SK-N-SH treated with all-trans-retinoic acid at 6 μM for 48 hours (cell line): Measurements from ENCODE around the gene RALGPS1.

ENCODE experiments used
- ATAC-seq: fragments of 200-7000 bp; cut with Tn5 transposase; 3 replicates; pipeline ENCODE4 v1.9.1; 2020; ENCODE audit warnings: mild to moderate bottlenecking, moderate library complexity
- ARNTL ChIP-seq: fragments of 450-650 bp; formaldehyde crosslinking; IDR thresholded peaks from 2 replicates; pipeline ENCODE4 v1.5.0; 2020; ENCODE audit warnings: low read depth, mild to moderate bottlenecking, moderate library complexity, borderline replicate concordance
- BACH2 ChIP-seq: fragments of 250-450 bp; sonication (Bioruptor Pico); IDR thresholded peaks from 2 replicates; pipeline ENCODE4 v1.9.0; 2021; ENCODE audit warnings: mild to moderate bottlenecking, borderline replicate concordance
- CREB5 ChIP-seq: fragments of 250-450 bp; sonication (Bioruptor Pico); IDR thresholded peaks from 2 replicates; pipeline ENCODE4 v1.5.1; 2020; ENCODE audit warnings: low read depth, mild to moderate bottlenecking, moderate library complexity
- CSDC2 ChIP-seq: fragments of 250-450 bp; sonication (Bioruptor Pico); IDR thresholded peaks from 2 replicates; pipeline ENCODE4 v1.5.0; 2020; ENCODE audit warnings: mild to moderate bottlenecking, moderate library complexity
- CSRNP3 ChIP-seq: fragments of 250-450 bp; sonication (Bioruptor Pico); IDR thresholded peaks from 2 replicates; pipeline ENCODE4 v1.5.1; 2021; ENCODE audit warnings: mild to moderate bottlenecking, moderate library complexity
- ESRRG ChIP-seq: fragments of 250-450 bp; sonication (Bioruptor Pico); IDR thresholded peaks from 2 replicates; pipeline ENCODE4 v1.6.1; 2021; ENCODE audit warnings: mild to moderate bottlenecking
- GLIS3 ChIP-seq: fragments of 250-450 bp; sonication (Bioruptor Pico); IDR thresholded peaks from 2 replicates; pipeline ENCODE4 v1.5.0; 2020; ENCODE audit warnings: mild to moderate bottlenecking, moderate library complexity
- ISL1 ChIP-seq: fragments of 250-450 bp; sonication (Bioruptor Pico); IDR thresholded peaks from 2 replicates; pipeline ENCODE4 v2.1.2; 2022; ENCODE audit warnings: mild to moderate bottlenecking, moderate library complexity
- OSR1 ChIP-seq: fragments of 250-450 bp; sonication (Bioruptor Pico); IDR thresholded peaks from 2 replicates; pipeline ENCODE4 v1.8.0; 2022; ENCODE audit warnings: moderate library complexity, mild to moderate bottlenecking, inconsistent platforms
- PATZ1 ChIP-seq: fragments of 250-450 bp; sonication (Bioruptor Pico); IDR thresholded peaks from 2 replicates; pipeline ENCODE4 v1.8.0; 2020; ENCODE audit warnings: mild to moderate bottlenecking, moderate library complexity, borderline replicate concordance
- POU6F1 ChIP-seq: fragments of 250-450 bp; sonication (Bioruptor Pico); IDR thresholded peaks from 2 replicates; pipeline ENCODE4 v1.8.0; 2021; ENCODE audit warnings: low read depth, mild to moderate bottlenecking, moderate library complexity, borderline replicate concordance
- PPARA ChIP-seq: fragments of 250-450 bp; sonication (Bioruptor Pico); IDR thresholded peaks from 2 replicates; pipeline ENCODE4 v1.5.0; 2020; ENCODE audit warnings: mild to moderate bottlenecking, borderline replicate concordance
- RARB ChIP-seq: fragments of 250-450 bp; sonication (Bioruptor Pico); IDR thresholded peaks from 2 replicates; pipeline ENCODE4 v1.8.0; 2021; ENCODE audit warnings: mild to moderate bottlenecking, moderate library complexity
- SNAI2 ChIP-seq: fragments of 250-450 bp; sonication (Bioruptor Pico); IDR thresholded peaks from 2 replicates; pipeline ENCODE4 v1.5.0; 2020; ENCODE audit warnings: mild to moderate bottlenecking, moderate library complexity
- TCF4 ChIP-seq: fragments of 250-450 bp; sonication (Bioruptor Pico); IDR thresholded peaks from 2 replicates; pipeline ENCODE4 v1.8.0; 2021; ENCODE audit warnings: mild to moderate bottlenecking, moderate library complexity, borderline replicate concordance
- TOX ChIP-seq: fragments of 250-450 bp; sonication (Bioruptor Pico); IDR thresholded peaks from 2 replicates; pipeline ENCODE4 v1.8.0; 2021; ENCODE audit warnings: mild to moderate bottlenecking, moderate library complexity, borderline replicate concordance
- TSHZ2 ChIP-seq: fragments of 250-450 bp; sonication (Bioruptor Pico); IDR thresholded peaks from 2 replicates; pipeline ENCODE4 v1.5.0; 2020; ENCODE audit warnings: mild to moderate bottlenecking, moderate library complexity
- ZC3H10 ChIP-seq: fragments of 250-450 bp; sonication (Bioruptor Pico); IDR thresholded peaks from 2 replicates; pipeline ENCODE4 v1.5.1; 2021; ENCODE audit warnings: mild to moderate bottlenecking, moderate library complexity
- ZFP3 ChIP-seq: fragments of 250-450 bp; sonication (Bioruptor Pico); IDR thresholded peaks from 2 replicates; pipeline ENCODE4 v1.5.0; 2020; ENCODE audit warnings: mild to moderate bottlenecking, moderate library complexity
- ZFP30 ChIP-seq: fragments of 450-650 bp; formaldehyde crosslinking; IDR thresholded peaks from 2 replicates; pipeline ENCODE4 v1.5.0; 2022; ENCODE audit warnings: mild to moderate bottlenecking, moderate library complexity
- ZNF565 ChIP-seq: fragments of 450-650 bp; formaldehyde crosslinking; conservative IDR thresholded peaks from 2 replicates; pipeline ENCODE4 v1.5.0; 2020; ENCODE audit warnings: low read depth, mild to moderate bottlenecking, moderate library complexity
- ZNF70 ChIP-seq: fragments of 450-650 bp; formaldehyde crosslinking; IDR thresholded peaks from 2 replicates; pipeline ENCODE4 v1.5.0; 2020; ENCODE audit warnings: mild to moderate bottlenecking, moderate library complexity
- ZNF8 ChIP-seq: fragments of 450-650 bp; formaldehyde crosslinking; IDR thresholded peaks from 2 replicates; pipeline ENCODE4 v1.5.0; 2020; ENCODE audit warnings: mild to moderate bottlenecking, moderate library complexity

Gene RALGPS1

GRCh38 chr9:126956917-126957686, 42.5 kb downstream of the RALGPS1 start:
- peak; percentile 88 for ATAC-seq
- TF ChIP-seq BACH2 (no peak), ZC3H10 (CRISPR knock-in tag) (no peak), RARB (CRISPR knock-in tag) (no peak), ZNF70 (CRISPR knock-in tag) (no peak), CSRNP3 (CRISPR knock-in tag) (no peak), ESRRG (CRISPR knock-in tag) (no peak), ZNF8 (CRISPR knock-in tag) (no peak), ZFP30 (no peak), CREB5 (CRISPR knock-in tag) (no peak), SNAI2 (CRISPR knock-in tag) (no peak), CSDC2 (CRISPR knock-in tag) (no peak), GLIS3 (CRISPR knock-in tag) (no peak), PPARA (CRISPR knock-in tag) (no peak), OSR1 (CRISPR knock-in tag) (no peak)
- TF ChIP-seq, all 23 proteins: peak for 0

- no peak for TF ChIP-seq TCF4 (CRISPR knock-in tag)
- no peak for TF ChIP-seq ZFP30
- TF ChIP-seq TSHZ2, result no peak
- no peak for TF ChIP-seq ZFP3 (CRISPR knock-in tag)
- no peak for TF ChIP-seq BACH2
- peak; percentile 91 for ATAC-seq
Measured at GRCh38 chr9:126957687-126958053, 43.1 kb downstream of the RALGPS1 start.

GRCh38 chr9:126959336-126959735, 44.8 kb downstream of the RALGPS1 start:
- TF ChIP-seq ISL1 (CRISPR knock-in tag) (no peak), CREB5 (CRISPR knock-in tag) (no peak), ZC3H10 (CRISPR knock-in tag) (no peak), ZNF70 (CRISPR knock-in tag) (no peak), TOX (CRISPR knock-in tag) (no peak)
- ATAC-seq, result no peak

- no peak for TF ChIP-seq ARNTL (CRISPR knock-in tag)
- TF ChIP-seq ESRRG (CRISPR knock-in tag), result no peak
- TF ChIP-seq ZNF565 (CRISPR knock-in tag), result no peak
- no peak for ATAC-seq
Measured at GRCh38 chr9:126959917-126960316, 45.3 kb downstream of the RALGPS1 start.

- ATAC-seq, result no peak
- TF ChIP-seq BACH2, result no peak
- no peak for TF ChIP-seq ZC3H10 (CRISPR knock-in tag)
- TF ChIP-seq ZFP30, result no peak
- no peak for TF ChIP-seq ZNF70 (CRISPR knock-in tag)
- TF ChIP-seq ZNF8 (CRISPR knock-in tag), result no peak
- no peak for TF ChIP-seq ZNF565 (CRISPR knock-in tag)
- TF ChIP-seq OSR1 (CRISPR knock-in tag), result no peak
- TF ChIP-seq SNAI2 (CRISPR knock-in tag), result no peak
- no peak for TF ChIP-seq POU6F1 (CRISPR knock-in tag)
- no peak for TF ChIP-seq CREB5 (CRISPR knock-in tag)
- TF ChIP-seq PATZ1 (CRISPR knock-in tag), result no peak
Measured at GRCh38 chr9:126962336-126962735, 47.8 kb downstream of the RALGPS1 start.
